GM23248 (cell line): ENCODE results near the gene ATG2B.

Source experiments
- EZH2 ChIP-seq: fragments of 200-600 bp; sonication (generic); IDR thresholded peaks from 2 replicates; pipeline ENCODE4 v1.6.1; 2018; ENCODE audit warnings: antibody characterized with exemption, mild to moderate bottlenecking; ENCODE audit not compliant: insufficient read depth, poor library complexity, severe bottlenecking
- EZH2phosphoT487 ChIP-seq: fragments of 200-600 bp; sonication (generic); IDR thresholded peaks from 2 replicates; pipeline ENCODE4 v1.6.1; 2018; ENCODE audit warnings: antibody characterized with exemption, moderate library complexity, mild to moderate bottlenecking, low read depth; ENCODE audit not compliant: insufficient read depth

GRCh38 chr14:96252323-96252998 lies 110.7 kb downstream of the ATG2B start:
- TF ChIP-seq EZH2 = no peak
- TF ChIP-seq EZH2phosphoT487 = no peak
